H1 (cell line): Measurements from ENCODE around the gene TSPAN9. TPM values are rescaled to one million over a fixed set of nuclear protein-coding genes. Genes with fewer than 3 reads are reported as not detected.

ENCODE experiments used
- CTCF ChIA-PET: fragments of 300-600 bp; sonication (Branson Sonifier 250); formaldehyde crosslinking; loops from one replicate; lab custom pipeline; 2021; ENCODE audit not compliant: partially characterized antibody; lab: Charles Lee
- POLR2A ChIA-PET: fragments of 300-600 bp; sonication (Branson Sonifier 250); formaldehyde crosslinking; loops from one replicate; lab custom pipeline; 2021; ENCODE audit warnings: inconsistent platforms; ENCODE audit not compliant: partially characterized antibody; lab: Charles Lee
- DNase-seq, 2 experiments: peaks; one replicate each; pipeline versions ENCODE4 v3.0.0 to v3.0.0-alpha.2; 2010 to 2022; ENCODE audit warnings: low spot score in 2 of 2, low read depth in 1 of 2, mixed read lengths in 1 of 2
- FAIRE-seq: peaks from 2 replicates; lab custom pipeline; 2011; peaks lifted over from hg19 to GRCh38; lab: Jason Lieb, UNC
- H2AFZ ChIP-seq: 2 replicates; pipeline ENCODE4 v1.8.1; 2012; ENCODE audit warnings: low read length, inconsistent platforms
- H2AK5ac ChIP-seq: 2 replicates; pipeline ENCODE4 v1.6.1; 2013; ENCODE audit warnings: low read depth, low read length
- H2BK120ac ChIP-seq: replicated peaks from 2 replicates; pipeline ENCODE3; 2013; ENCODE audit warnings: low read depth, low read length, inconsistent platforms
- H2BK12ac ChIP-seq: 2 replicates; pipeline ENCODE4 v1.6.1; 2013; ENCODE audit warnings: low read depth, low read length
- H2BK15ac ChIP-seq: 2 replicates; pipeline ENCODE4 v1.6.1; 2013; ENCODE audit warnings: low read length
- H2BK20ac ChIP-seq: 2 replicates; pipeline ENCODE4 v1.6.1; 2013; ENCODE audit warnings: low read length
- H2BK5ac ChIP-seq: 2 replicates; pipeline ENCODE4 v1.6.1; 2013; ENCODE audit warnings: low read depth, low read length
- H3K14ac ChIP-seq: 2 replicates; pipeline ENCODE4 v1.6.1; 2013; ENCODE audit warnings: inconsistent platforms; ENCODE audit not compliant: insufficient read length
- H3K18ac ChIP-seq: 2 replicates; pipeline ENCODE4 v1.6.1; 2013; ENCODE audit warnings: low read length; ENCODE audit errors: extremely low read depth
- H3K23ac ChIP-seq: 2 replicates; pipeline ENCODE4 v1.6.1; 2013; ENCODE audit warnings: inconsistent platforms; ENCODE audit not compliant: insufficient read length
- H3K23me2 ChIP-seq: 2 replicates; pipeline ENCODE4 v1.6.1; 2013; ENCODE audit warnings: low read depth, low read length
- H3K27ac ChIP-seq: 2 replicates; pipeline ENCODE4 v1.6.1; 2011; ENCODE audit warnings: low read depth, low read length, inconsistent platforms
- H3K27me3 ChIP-seq, 4 experiments: replicated peaks in 1 of 4; 1 replicate in 1 of 4; 2 replicates in 3 of 4; pipeline versions ENCODE4 v1.6.1 to v1.8.1; 2011 to 2013; ENCODE audit warnings: low read length in 3 of 4, mild to moderate bottlenecking in 3 of 4, inconsistent platforms in 2 of 4, mixed read lengths in 2 of 4, moderate library complexity in 1 of 4; ENCODE audit not compliant: control insufficient read depth in 3 of 4, insufficient read depth in 3 of 4; ENCODE audit errors: extremely low read depth in 1 of 4
- H3K36me3 ChIP-seq, 4 experiments: 2 replicates each; pipeline versions ENCODE4 v1.6.1 to v1.8.1; 2011 to 2013; ENCODE audit warnings: mild to moderate bottlenecking in 4 of 4, low read length in 3 of 4, moderate library complexity in 2 of 4, control low read depth in 1 of 4, inconsistent platforms in 1 of 4; ENCODE audit not compliant: insufficient read depth in 4 of 4, control insufficient read depth in 2 of 4
- H3K4ac ChIP-seq: replicated peaks from 2 replicates; pipeline ENCODE3; 2013; ENCODE audit warnings: low read length, low read depth, mixed read lengths, inconsistent platforms; ENCODE audit not compliant: insufficient read length
- H3K4me1 ChIP-seq, 4 experiments: replicated peaks in 1 of 4; 1 replicate in 1 of 4; 2 replicates in 3 of 4; pipeline versions ENCODE4 v1.6.1 to v1.8.1; 2011 to 2013; ENCODE audit warnings: low read length in 3 of 4, inconsistent platforms in 2 of 4, mixed read lengths in 1 of 4; ENCODE audit not compliant: insufficient read depth in 4 of 4, control insufficient read depth in 3 of 4
- H3K4me2 ChIP-seq, 2 experiments: 2 replicates each; pipeline versions ENCODE4 v1.6.1 to v1.8.1; 2011 to 2013; ENCODE audit warnings: low read depth in 2 of 2, low read length in 2 of 2, control low read depth in 1 of 2, inconsistent platforms in 1 of 2, mild to moderate bottlenecking in 1 of 2; ENCODE audit not compliant: insufficient read depth in 1 of 2
- H3K4me3 ChIP-seq, 4 experiments: fragments of 200-600, 300-600 bp in 1 of 4; sonication (generic), shearing (Covaris generic), sonication (Bioruptor Twin) in 1 of 4; 2 replicates each; pipeline versions ENCODE4 v1.5.1 to v1.8.1; 2011 to 2016; ENCODE audit warnings: low read length in 4 of 4, low read depth in 3 of 4, control low read depth in 2 of 4, inconsistent platforms in 2 of 4, mild to moderate bottlenecking in 2 of 4, mixed read lengths in 1 of 4, moderate library complexity in 1 of 4; ENCODE audit not compliant: insufficient read depth in 2 of 4; ENCODE audit errors: extremely low read depth in 1 of 4
- H3K56ac ChIP-seq: replicated peaks from 2 replicates; pipeline ENCODE3; 2013; ENCODE audit warnings: low read depth, mild to moderate bottlenecking, mixed read lengths, low read length, inconsistent platforms; ENCODE audit not compliant: insufficient read length
- H3K79me1 ChIP-seq: 2 replicates; pipeline ENCODE4 v1.6.1; 2013; ENCODE audit warnings: low read depth, low read length, control low read depth
- H3K79me2 ChIP-seq, 2 experiments: 2 replicates each; pipeline versions ENCODE4 v1.6.1 to v1.8.1; 2012 to 2013; ENCODE audit warnings: low read length in 2 of 2, mild to moderate bottlenecking in 2 of 2, inconsistent platforms in 1 of 2; ENCODE audit not compliant: insufficient read depth in 2 of 2, control insufficient read depth in 1 of 2
- H3K9ac ChIP-seq, 4 experiments: replicated peaks in 1 of 4; 1 replicate in 1 of 4; 2 replicates in 3 of 4; pipeline versions ENCODE4 v1.6.1 to v1.8.1; 2011 to 2013; ENCODE audit warnings: low read depth in 3 of 4, low read length in 3 of 4, control low read depth in 2 of 4, mild to moderate bottlenecking in 2 of 4, moderate library complexity in 2 of 4, inconsistent platforms in 1 of 4; ENCODE audit errors: extremely low read depth in 1 of 4
- H3K9me3 ChIP-seq, 2 experiments: 2 replicates each; pipeline versions ENCODE4 v1.6.1 to v1.8.1; 2012 to 2013; ENCODE audit warnings: mild to moderate bottlenecking in 2 of 2, moderate library complexity in 2 of 2, control low read depth in 1 of 2, inconsistent platforms in 1 of 2, low read depth in 1 of 2, low read length in 1 of 2, mixed read lengths in 1 of 2; ENCODE audit not compliant: insufficient read depth in 2 of 2
- H4K20me1 ChIP-seq, 2 experiments: replicated peaks in 1 of 2; 2 replicates each; pipeline versions ENCODE3 to v1.8.1; 2011 to 2013; ENCODE audit warnings: inconsistent platforms in 2 of 2, low read length in 2 of 2, mild to moderate bottlenecking in 1 of 2; ENCODE audit not compliant: insufficient read depth in 2 of 2, control insufficient read depth in 1 of 2
- H4K5ac ChIP-seq: 2 replicates; pipeline ENCODE4 v1.6.1; 2013; ENCODE audit warnings: low read length, low read depth, mixed read lengths, inconsistent platforms; ENCODE audit not compliant: insufficient read length
- H4K8ac ChIP-seq: 2 replicates; pipeline ENCODE4 v1.8.0; 2013; ENCODE audit warnings: mild to moderate bottlenecking, moderate library complexity, low read length, inconsistent platforms; ENCODE audit not compliant: insufficient read depth; ENCODE audit errors: extremely low read depth
- H4K91ac ChIP-seq: replicated peaks from 2 replicates; pipeline ENCODE3; 2013; ENCODE audit warnings: low read length, mixed read lengths, inconsistent platforms; ENCODE audit not compliant: insufficient read length
- CHD2 ChIP-seq: IDR thresholded peaks from 2 replicates; pipeline ENCODE4 v1.6.1; 2012; ENCODE audit warnings: low read length, improper control_type of control experiment
- MAFK ChIP-seq: IDR thresholded peaks from 2 replicates; pipeline ENCODE4 v1.6.1; 2012; ENCODE audit warnings: low read depth, mild to moderate bottlenecking, improper control_type of control experiment, low read length
- POLR2AphosphoS5 ChIP-seq: IDR thresholded peaks from 2 replicates; pipeline ENCODE4 v1.6.1; 2011; ENCODE audit warnings: low read depth, low read length
- SIN3A ChIP-seq, 2 experiments: IDR thresholded peaks in 1 of 2; conservative IDR thresholded peaks in 1 of 2; 2 replicates each; pipeline ENCODE4 v1.6.1; 2011 to 2012; ENCODE audit warnings: low read length in 2 of 2, improper control_type of control experiment in 1 of 2, low read depth in 1 of 2, mild to moderate bottlenecking in 1 of 2
- WGBS, 2 experiments: shearing (Covaris generic) in 1 of 2; methylation state at CpG; one replicate each; pipeline versions ENCODE4 v1.1.6 to v1.1.7; 2013 to 2015; ENCODE audit warnings: low lambda C conversion rate in 2 of 2, mixed read lengths in 2 of 2, inconsistent platforms in 1 of 2, low coverage in 1 of 2, missing lambda C conversion rate in 1 of 2; ENCODE audit not compliant: insufficient replicate concordance in 2 of 2, insufficient coverage in 1 of 2, insufficient read length in 1 of 2; ENCODE audit errors: extremely low coverage in 1 of 2, missing lambda C conversion rate in 1 of 2; 5-methylcytosine and 5-hydroxymethylcytosine counted together
- polyA plus RNA-seq, 7 experiments: library from polyadenylated mRNA; depleted of rRNA in 3 of 7; stranded (reverse) in 5 of 7; unstranded in 2 of 7; fragments of >200 nt in 5 of 7; fragments of 200-250 nt in 2 of 7; gene quantifications; 1 replicate in 5 of 7; 2 replicates in 1 of 7; 4 replicates in 1 of 7; pipeline versions ENCODE4 v1.2.1 to v1.2.3, GENCODE V29; 2011 to 2013; ENCODE audit warnings: missing spikeins in 2 of 7, mixed read lengths in 2 of 7
- total RNA-seq: library from RNA; stranded (reverse); fragmentation: NEBNext Ultra II Directional; extraction: Animal tissue kit (Norgen Biotek cat#: 25700); gene quantifications from 2 replicates; pipeline ENCODE4 v1.2.1, GENCODE V29; 2021
- TF ChIP-seq, protein P1 (sequence below): IDR thresholded peaks from 2 replicates; pipeline ENCODE4 v1.6.1; 2012; ENCODE audit warnings: low read length, inconsistent platforms

TSPAN9 gene
- total and polyA plus RNA-seq, 2 of the 8 experiments (the other 6 are each of a cell fraction or from before 2014, with no cell fraction given), result 11.5 to 29.1 TPM

DNA sequence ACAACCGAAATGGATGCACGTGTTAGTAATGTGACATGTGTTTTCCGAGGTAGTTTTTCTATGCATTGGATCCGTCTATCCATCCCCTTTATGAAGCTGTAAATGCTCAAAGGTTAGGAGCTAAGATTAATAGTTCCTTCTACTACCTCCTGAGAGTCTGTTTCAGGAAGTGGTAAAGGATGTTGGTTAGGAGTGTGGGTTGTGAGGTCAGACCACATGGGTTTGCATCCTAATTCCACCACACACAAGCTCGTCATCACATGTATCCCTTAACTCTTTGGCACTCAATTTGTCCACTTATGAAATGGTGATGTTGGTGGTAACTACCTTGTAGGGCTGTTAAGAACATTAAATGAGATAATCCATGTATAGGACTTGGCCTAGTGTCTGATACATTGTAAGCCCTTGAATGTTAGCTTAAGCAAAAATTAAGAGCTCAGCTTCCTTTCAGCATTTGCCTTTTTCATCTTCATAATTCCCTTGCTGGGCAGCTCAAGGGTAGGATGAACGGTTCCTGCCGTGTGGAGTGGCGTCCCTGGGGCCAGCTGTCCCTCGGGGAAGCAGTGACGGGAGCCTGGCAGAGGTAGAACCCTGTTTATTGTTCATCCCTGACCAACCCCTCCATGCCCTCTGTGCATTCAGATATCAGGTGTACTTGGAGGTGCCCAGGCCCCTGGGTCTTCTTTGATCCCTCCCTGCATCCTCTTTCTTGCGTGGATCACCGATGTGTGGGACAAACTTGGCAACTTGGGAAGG is 52.3 kb downstream of the TSPAN9 start:
- no peak overlapping the region for H2BK12ac ChIP-seq
- H3K79me1 ChIP-seq, result no peaks in the 10 kb centered on the region; the same call in 1 of the 2 replicates
- H4K8ac ChIP-seq, result no peak overlapping the region
- H2BK15ac ChIP-seq, result no peak overlapping the region
- H3K36me3 ChIP-seq, result no peaks in the 10 kb centered on the region
- H3K4ac ChIP-seq, result no peak overlapping the region
- H3K4me2 ChIP-seq, result no peak overlapping the region
- H3K27me3 ChIP-seq, result no peaks in the 10 kb centered on the region
- no peak overlapping the region for H2AK5ac ChIP-seq
- H4K91ac ChIP-seq, result no peak overlapping the region
- H3K4me1 ChIP-seq, result peaks cover 0 to 5% (median 2%) of the 10 kb centered on the region in 4 experiments; a peak in 2 of 7 replicates
- no peak overlapping the region for H2AFZ ChIP-seq
- H3K18ac ChIP-seq, result no peak overlapping the region
- H2BK5ac ChIP-seq, result no peak overlapping the region
- ChIA-PET CTCF (interaction anchor here (1.0 to 16.5 kb wide), 7 partner anchors 8 to 145 kb away, joined by 4 to 448 read pairs (median 5); no protein-coding TSS in a partner anchor), POLR2A (no interaction called here)
- no peak overlapping the region for H3K23ac ChIP-seq
- peaks cover 1% of the 10 kb centered on the region; the same call in 1 of the 2 replicates for H3K23me2 ChIP-seq
- no peak overlapping the region for H3K56ac ChIP-seq
- H4K20me1 ChIP-seq, result peaks cover 0 to 2% of the 10 kb centered on the region in 2 experiments
- no peak overlapping the region for H3K14ac ChIP-seq
- H3K27ac ChIP-seq, result no peak overlapping the region
- no peaks in the 10 kb centered on the region for H3K79me2 ChIP-seq
- 82% methylated on average over 12 of the region's 12 CpGs; no CpG with 5 or more reads in 1 of the 2 experiments for WGBS, 2 experiments
- DNase-seq (no peak), FAIRE-seq (no peak)
- no peak overlapping the region for H3K4me3 ChIP-seq
- no peak overlapping the region for H2BK120ac ChIP-seq
- H2BK20ac ChIP-seq, result no peak overlapping the region
- no peak overlapping the region for H4K5ac ChIP-seq
- H3K9ac ChIP-seq, result no peak overlapping the region
- H3K9me3 ChIP-seq, result no peaks in the 10 kb centered on the region
- no peak for TF ChIP-seq CHD2
- TF ChIP-seq POLR2AphosphoS5, result no peak
- TF ChIP-seq SIN3A (conservative IDR thresholded peaks at IDR 0.05 in 1 of 2, IDR thresholded peaks at IDR 0.05 in 1 of 2; ENCODE audit: low read depth in 1 of 2, low read length in 2 of 2), result no peak
- TF ChIP-seq, protein P1, sequence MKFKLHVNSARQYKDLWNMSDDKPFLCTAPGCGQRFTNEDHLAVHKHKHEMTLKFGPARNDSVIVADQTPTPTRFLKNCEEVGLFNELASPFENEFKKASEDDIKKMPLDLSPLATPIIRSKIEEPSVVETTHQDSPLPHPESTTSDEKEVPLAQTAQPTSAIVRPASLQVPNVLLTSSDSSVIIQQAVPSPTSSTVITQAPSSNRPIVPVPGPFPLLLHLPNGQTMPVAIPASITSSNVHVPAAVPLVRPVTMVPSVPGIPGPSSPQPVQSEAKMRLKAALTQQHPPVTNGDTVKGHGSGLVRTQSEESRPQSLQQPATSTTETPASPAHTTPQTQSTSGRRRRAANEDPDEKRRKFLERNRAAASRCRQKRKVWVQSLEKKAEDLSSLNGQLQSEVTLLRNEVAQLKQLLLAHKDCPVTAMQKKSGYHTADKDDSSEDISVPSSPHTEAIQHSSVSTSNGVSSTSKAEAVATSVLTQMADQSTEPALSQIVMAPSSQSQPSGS, result no peak
- TF ChIP-seq MAFK, result no peak
